Dermis microvascular lymphatic vessel endothelial cell (primary cell): Measurements from ENCODE around the gene ZDHHC9. TPM values are rescaled to one million over a fixed set of nuclear protein-coding genes. Genes with fewer than 3 reads are reported as not detected.
"Not testable (repeated sequence)": the region's sequence is repeated elsewhere in the genome, so short reads cannot be mapped to it uniquely, and the experiment has no call there.

Experiments
- DNase-seq, 2 donors: peaks; one replicate each; pipeline versions ENCODE4 v3.0.0 to v3.0.0-alpha.2; 2010; ENCODE audit warnings: low read depth in 2 of 2
- total RNA-seq: library from RNA; depleted of rRNA; stranded (reverse); fragments of >200 nt; gene quantifications from 2 replicates; pipeline ENCODE4 v1.2.1, GENCODE V29; 2014

Gene ZDHHC9
- total RNA-seq: 12.7 and 14.9 TPM in 2 replicates

- DNase-seq: peak; percentile 73 to 90
Measured at GRCh38 chrX:129843459-129844306, at the start of gene ZDHHC9. TSS of gene ZDHHC9 (minus strand) at chrX:129843886. CDS start at chrX:129841945, 1,941 bp downstream.

GRCh38 chrX:129877401-129877800 lies 33.7 kb upstream of the ZDHHC9 start:
- no peak for DNase-seq

GRCh38 chrX:129876771-129877305 lies 33.2 kb upstream of the ZDHHC9 start:
- DNase-seq: peak in 1 of 2 donors; percentile 44

- DNase-seq: peak in 1 of 2 donors; percentile 1
Measured at GRCh38 chrX:129875669-129876068, 32.0 kb upstream of the ZDHHC9 start.

GRCh38 chrX:129872524-129872923 lies 28.8 kb upstream of the ZDHHC9 start:
- DNase-seq: no peak

- not testable (repeated sequence) for DNase-seq
Measured at GRCh38 chrX:129866321-129866720, 22.6 kb upstream of the ZDHHC9 start.

GRCh38 chrX:129859134-129859533 lies 15.4 kb upstream of the ZDHHC9 start:
- not testable (repeated sequence) for DNase-seq

GRCh38 chrX:129851825-129852224 lies 8.1 kb upstream of the ZDHHC9 start:
- not testable (repeated sequence) for DNase-seq

- DNase-seq: no peak
Measured at GRCh38 chrX:129846716-129847115, 3.0 kb upstream of the ZDHHC9 start.

- no peak for DNase-seq
Measured at GRCh38 chrX:129845616-129846190, 2.0 kb upstream of the ZDHHC9 start.

GRCh38 chrX:129843209-129843458 lies 552 bp downstream of the ZDHHC9 start:
- no peak for DNase-seq

- peak in 1 of 2 donors; percentile 43 for DNase-seq
Measured at GRCh38 chrX:129842510-129843208, 1.0 kb downstream of the ZDHHC9 start.

- peak in 1 of 2 donors; percentile 1 for DNase-seq
Measured at GRCh38 chrX:129840344-129840743, 3.3 kb downstream of the ZDHHC9 start.

- no peak for DNase-seq
Measured at GRCh38 chrX:129836827-129837226, 6.9 kb downstream of the ZDHHC9 start.

- no peak for DNase-seq
Measured at GRCh38 chrX:129833153-129833990, 10.3 kb downstream of the ZDHHC9 start.

- no peak for DNase-seq
Measured at GRCh38 chrX:129831091-129831885, 12.4 kb downstream of the ZDHHC9 start.

- no peak for DNase-seq
Measured at GRCh38 chrX:129830494-129830893, 13.2 kb downstream of the ZDHHC9 start.

GRCh38 chrX:129825746-129826505 lies 17.8 kb downstream of the ZDHHC9 start:
- DNase-seq: no peak

GRCh38 chrX:129824620-129825019 lies 19.1 kb downstream of the ZDHHC9 start:
- DNase-seq: no peak

- DNase-seq: no peak
Measured at GRCh38 chrX:129823522-129823921, 20.2 kb downstream of the ZDHHC9 start.
